Erythroblast (primary cell): Measurements from ENCODE around the gene ARHGAP5.

Experiments
- GATA1 ChIP-seq: IDR thresholded peaks from 2 replicates; pipeline ENCODE4 v1.6.1; 2011; ENCODE audit warnings: low read depth, mild to moderate bottlenecking, control low read depth, low read length, moderate library complexity
- POLR2A ChIP-seq: IDR thresholded peaks from 2 replicates; pipeline ENCODE4 v1.6.1; 2011; ENCODE audit warnings: mild to moderate bottlenecking, low read length

- TF ChIP-seq POLR2A (no peak), GATA1 (no peak)
These were observed 38.2 kb upstream of the ARHGAP5 start for GRCh38 chr14:32038876-32039275.
